A172 (cell line): ENCODE data around the gene NSUN4. TPM values are rescaled to one million over a fixed set of nuclear protein-coding genes. Genes with fewer than 3 reads are reported as not detected.

ENCODE experiments used
- DNase-seq: peaks from one replicate; pipeline ENCODE4 v3.0.0-alpha.2; 2015; ENCODE audit warnings: low spot score
- total RNA-seq: library from RNA; depleted of rRNA; stranded (reverse); fragments of >200 nt; shearing (Covaris generic); gene quantifications from 2 replicates; pipeline ENCODE4 v1.2.3, GENCODE V29; 2014; rRNA removed

The NSUN4 gene
- total RNA-seq, 1 experiment from 2014 or later, result 7.1 TPM

GRCh38 chr1:46405724-46406123 lies 65.1 kb downstream of the NSUN4 start:
- no peak for DNase-seq

GRCh38 chr1:46406881-46407608 lies 66.4 kb downstream of the NSUN4 start:
- no peak for DNase-seq

GRCh38 chr1:46407636-46408035 lies 67.0 kb downstream of the NSUN4 start:
- DNase-seq, result no peak

- DNase-seq, result no peak
These were observed 67.9 kb downstream of the NSUN4 start for GRCh38 chr1:46408356-46409062.

- no peak for DNase-seq
These were observed 68.4 kb downstream of the NSUN4 start for GRCh38 chr1:46409063-46409372.

- DNase-seq, result no peak
These were observed 69.8 kb downstream of the NSUN4 start for GRCh38 chr1:46410156-46411009.

GRCh38 chr1:46411010-46411405 lies 70.4 kb downstream of the NSUN4 start:
- DNase-seq, result no peak

Other genes starting within 250 kb of the NSUN4 start
- gene PIK3R3, start 208.2 kb upstream of the NSUN4 start, total RNA-seq, result 9.2 and 11.2 TPM in 2 replicates
- gene TSPAN1, start 165.7 kb upstream of the NSUN4 start, total RNA-seq, result 1.6 and 2.3 TPM in 2 replicates
- not detected in 2 replicates for gene P3R3URF, start 164.3 kb upstream of the NSUN4 start, total RNA-seq
- 85.5 and 89.7 TPM in 2 replicates for gene POMGNT1, start 142.4 kb upstream of the NSUN4 start, total RNA-seq
- 2.5 and 4.2 TPM in 2 replicates for gene LURAP1, start 137.5 kb upstream of the NSUN4 start, total RNA-seq
- 8.5 and 10.5 TPM in 2 replicates for gene RAD54L, start 93.0 kb upstream of the NSUN4 start, total RNA-seq
- gene LRRC41, start 37.2 kb upstream of the NSUN4 start, total RNA-seq, result 61.4 and 69.7 TPM in 2 replicates
- 534 and 595 TPM in 2 replicates for gene UQCRH, start 37.1 kb upstream of the NSUN4 start, total RNA-seq
- not detected in 2 replicates for gene FAAH, start 53.5 kb downstream of the NSUN4 start, total RNA-seq
- gene DMBX1, start 149.0 kb downstream of the NSUN4 start, total RNA-seq, result 0.89 and 1.3 TPM in 2 replicates
- gene KNCN, start 210.8 kb downstream of the NSUN4 start, total RNA-seq, result not detected in 2 replicates